ENCODE measurements around the gene SLC24A2. TPM values are rescaled to one million over a fixed set of nuclear protein-coding genes. Genes with fewer than 3 reads are reported as not detected.

The SLC24A2 gene
- total RNA-seq, 2 donors from 2014 or later: 0.68 TPM; not detected in 1

DNA sequence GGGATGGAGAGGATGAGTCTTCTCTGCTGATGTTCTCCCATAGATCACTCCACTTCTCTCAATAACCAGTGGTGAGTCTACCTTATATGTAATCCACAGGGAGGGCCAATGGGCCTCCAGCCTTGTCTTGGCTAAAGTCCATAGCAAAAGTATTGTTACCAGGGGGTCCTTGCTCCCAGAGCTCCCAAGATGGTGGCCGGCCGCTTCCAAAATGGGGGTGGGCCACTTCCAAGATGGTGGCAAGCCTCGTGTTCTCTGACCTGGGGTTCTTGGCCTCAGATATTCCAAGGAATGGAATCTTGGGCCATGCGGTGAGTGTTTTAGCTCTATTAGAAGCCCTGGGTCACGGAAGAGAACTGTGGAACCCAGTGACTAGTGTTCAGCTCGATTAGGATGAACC lies 12.0 kb upstream of the SLC24A2 start:
- Histone ChIP-seq H3K27ac (no peak overlapping the region), H3K4me3 (no peak overlapping the region), H3K36me3 (no peaks in the 10 kb centered on the region), H3K9me3 (no peaks in the 10 kb centered on the region), H3K27me3 (replicated peaks; ENCODE audit: insufficient read depth) (no peaks in the 10 kb centered on the region), H3K4me1 (replicated peaks) (no peaks in the 10 kb centered on the region)
- WGBS: 89% methylated on average over 6 of the region's 6 CpGs
- no peak for DNase-seq (ENCODE audit: low spot score)
- intact Hi-C loops (cut with DNase I): no loop called here
- TF ChIP-seq POLR2AphosphoS5 (IDR thresholded peaks at IDR 0.05) (no peak), POLR2A (IDR thresholded peaks at IDR 0.05) (no peak)
- TF ChIP-seq, protein P1, sequence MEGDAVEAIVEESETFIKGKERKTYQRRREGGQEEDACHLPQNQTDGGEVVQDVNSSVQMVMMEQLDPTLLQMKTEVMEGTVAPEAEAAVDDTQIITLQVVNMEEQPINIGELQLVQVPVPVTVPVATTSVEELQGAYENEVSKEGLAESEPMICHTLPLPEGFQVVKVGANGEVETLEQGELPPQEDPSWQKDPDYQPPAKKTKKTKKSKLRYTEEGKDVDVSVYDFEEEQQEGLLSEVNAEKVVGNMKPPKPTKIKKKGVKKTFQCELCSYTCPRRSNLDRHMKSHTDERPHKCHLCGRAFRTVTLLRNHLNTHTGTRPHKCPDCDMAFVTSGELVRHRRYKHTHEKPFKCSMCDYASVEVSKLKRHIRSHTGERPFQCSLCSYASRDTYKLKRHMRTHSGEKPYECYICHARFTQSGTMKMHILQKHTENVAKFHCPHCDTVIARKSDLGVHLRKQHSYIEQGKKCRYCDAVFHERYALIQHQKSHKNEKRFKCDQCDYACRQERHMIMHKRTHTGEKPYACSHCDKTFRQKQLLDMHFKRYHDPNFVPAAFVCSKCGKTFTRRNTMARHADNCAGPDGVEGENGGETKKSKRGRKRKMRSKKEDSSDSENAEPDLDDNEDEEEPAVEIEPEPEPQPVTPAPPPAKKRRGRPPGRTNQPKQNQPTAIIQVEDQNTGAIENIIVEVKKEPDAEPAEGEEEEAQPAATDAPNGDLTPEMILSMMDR (IDR thresholded peaks at IDR 0.05): no peak

DNA sequence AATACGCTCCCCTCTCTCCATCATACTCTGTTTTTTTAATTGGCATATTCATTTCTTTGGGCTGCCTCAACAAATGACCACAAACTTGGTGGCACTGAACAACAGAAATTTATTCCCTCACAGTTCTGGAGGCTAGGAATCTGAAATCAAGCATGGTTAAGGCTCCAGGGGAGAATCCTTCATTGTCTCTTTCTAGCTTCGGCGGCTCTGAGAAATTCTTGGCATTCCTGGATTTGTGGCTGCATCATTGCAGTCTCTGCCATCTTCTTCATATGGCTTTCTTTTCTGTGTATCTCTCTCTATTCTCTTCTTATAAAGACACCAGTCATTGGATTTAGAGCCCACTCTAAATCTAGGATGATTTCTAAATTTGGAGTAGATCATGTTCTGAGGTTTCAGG lies 10.9 kb upstream of the SLC24A2 start:
- intact Hi-C loops (cut with DNase I): no loop called here
- Histone ChIP-seq H3K9me3 (no peaks in the 10 kb centered on the region), H3K27ac (no peak overlapping the region), H3K36me3 (no peaks in the 10 kb centered on the region), H3K27me3 (replicated peaks; ENCODE audit: insufficient read depth) (no peaks in the 10 kb centered on the region), H3K4me3 (no peak overlapping the region), H3K4me1 (replicated peaks) (no peaks in the 10 kb centered on the region)
- DNase-seq (ENCODE audit: low spot score): no peak
- TF ChIP-seq, protein P1 (IDR thresholded peaks at IDR 0.05): no peak
- no peak for TF ChIP-seq POLR2AphosphoS5 (IDR thresholded peaks at IDR 0.05)
- TF ChIP-seq POLR2A (IDR thresholded peaks at IDR 0.05): no peak
- 42% methylated on average over 3 of the region's 3 CpGs for WGBS

DNA sequence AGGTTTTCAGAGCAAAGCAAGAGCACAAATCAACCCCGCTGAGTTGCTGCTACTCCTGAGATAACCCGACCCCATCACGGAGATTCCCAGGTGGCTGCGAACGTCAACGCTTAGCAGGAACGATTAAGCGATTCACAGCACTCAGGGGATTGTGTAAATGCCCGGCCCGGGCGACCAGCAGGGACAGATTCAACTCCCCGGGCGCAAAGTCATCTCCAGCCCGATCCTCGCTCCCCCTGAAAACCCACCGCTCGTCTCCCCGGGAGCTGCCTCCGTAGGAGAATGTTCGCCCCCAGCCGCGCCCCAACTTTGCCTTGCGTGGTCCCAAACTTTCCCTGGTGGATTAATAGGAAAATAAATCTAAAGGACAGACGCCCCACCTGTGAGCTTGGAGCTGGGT lies 685 bp downstream of the SLC24A2 start:
- Histone ChIP-seq H3K36me3 (no peaks in the 10 kb centered on the region), H3K9me3 (no peaks in the 10 kb centered on the region), H3K27ac (no peak overlapping the region), H3K4me1 (replicated peaks) (no peaks in the 10 kb centered on the region), H3K4me3 (no peak overlapping the region), H3K27me3 (replicated peaks; ENCODE audit: insufficient read depth) (peaks cover 8% of the 10 kb centered on the region)
- TF ChIP-seq POLR2AphosphoS5 (IDR thresholded peaks at IDR 0.05) (no peak), POLR2A (IDR thresholded peaks at IDR 0.05) (no peak)
- TF ChIP-seq, protein P1 (IDR thresholded peaks at IDR 0.05): no peak
- intact Hi-C loops (cut with DNase I): no loop called here
- DNase-seq (ENCODE audit: low spot score): no peak
- WGBS: 5% methylated on average over 24 of the region's 24 CpGs

GRCh38 chr9:19787672-19788071 lies 1.2 kb downstream of the SLC24A2 start:
- H3K4me3 ChIP-seq: no peak overlapping the region
- no peaks in the 10 kb centered on the region for H3K4me1 ChIP-seq (replicated peaks)
- intact Hi-C loops (cut with DNase I): no loop called here
- no peak overlapping the region for H3K27ac ChIP-seq
- H3K27me3 ChIP-seq (replicated peaks; ENCODE audit: insufficient read depth): peaks cover 8% of the 10 kb centered on the region
- H3K36me3 ChIP-seq: no peaks in the 10 kb centered on the region
- H3K9me3 ChIP-seq: no peaks in the 10 kb centered on the region
- WGBS: 24% methylated on average over 4 of the region's 4 CpGs
- TF ChIP-seq, protein P1 (IDR thresholded peaks at IDR 0.05): no peak
- TF ChIP-seq POLR2A (IDR thresholded peaks at IDR 0.05) (no peak), POLR2AphosphoS5 (IDR thresholded peaks at IDR 0.05) (no peak)
- DNase-seq (ENCODE audit: low spot score): no peak

- intact Hi-C loops (cut with DNase I): no loop called here
- 94% methylated on average over 1 of the region's 1 CpG for WGBS
- H3K4me3 ChIP-seq: no peak overlapping the region
- TF ChIP-seq POLR2AphosphoS5 (IDR thresholded peaks at IDR 0.05) (no peak), POLR2A (IDR thresholded peaks at IDR 0.05) (no peak)
- TF ChIP-seq, protein P1 (IDR thresholded peaks at IDR 0.05): no peak
- H3K36me3 ChIP-seq: no peaks in the 10 kb centered on the region
- DNase-seq (ENCODE audit: low spot score): no peak
- H3K27me3 ChIP-seq (replicated peaks; ENCODE audit: insufficient read depth): peaks cover 8% of the 10 kb centered on the region
- H3K27ac ChIP-seq: no peak overlapping the region
- no peaks in the 10 kb centered on the region for H3K4me1 ChIP-seq (replicated peaks)
- H3K9me3 ChIP-seq: no peaks in the 10 kb centered on the region
Observed at GRCh38 chr9:19785230-19785629, 3.6 kb downstream of the SLC24A2 start.

Data from prostate gland (tissue), 2 donors.